ENCODE results near the gene NUP37. TPM values are rescaled to one million over a fixed set of nuclear protein-coding genes. Genes with fewer than 3 reads are reported as not detected.

Gene NUP37
- total RNA-seq, 6 experiments from 2014 or later = 5.6 to 9.9 (median 7.0) TPM

DNA sequence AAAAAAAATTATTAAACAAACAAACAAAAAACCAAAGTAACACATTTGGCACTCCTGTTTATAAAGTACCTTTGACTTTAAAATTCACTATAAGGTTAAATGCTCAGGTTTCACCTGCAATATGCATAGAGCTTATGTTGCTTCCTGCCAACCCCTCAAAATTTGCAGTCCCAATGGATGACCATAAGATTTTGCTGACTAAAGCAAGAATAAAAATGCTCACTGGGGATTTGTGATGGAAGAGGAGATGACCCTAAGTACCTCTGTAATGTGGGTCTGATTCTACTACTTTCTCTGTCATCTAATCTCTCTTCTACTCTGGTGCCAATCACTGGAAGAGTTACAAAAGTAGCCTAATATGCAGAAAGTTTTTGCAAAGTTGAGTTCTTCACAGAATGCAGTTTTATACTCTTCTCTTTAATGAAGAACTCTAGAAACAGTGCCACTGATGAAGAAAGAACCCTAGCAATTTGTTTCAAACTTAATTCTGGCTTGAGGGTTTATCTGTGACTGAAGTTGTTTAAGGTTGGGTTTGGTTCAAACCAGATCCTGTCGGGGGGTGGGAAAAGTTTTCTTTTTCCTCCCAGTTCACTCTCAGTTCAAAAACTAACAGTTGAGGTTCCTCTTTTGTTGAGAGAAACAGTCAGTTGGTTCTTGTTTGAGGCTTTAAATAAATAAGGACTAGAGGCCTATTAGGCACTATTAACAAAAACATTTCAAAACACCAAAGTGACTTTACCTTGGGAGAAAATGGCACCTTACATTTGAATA is 69.1 kb downstream of the NUP37 start:
- Histone ChIP-seq H3K27ac (no peak overlapping the region), H3K9me3 (no peaks in the 10 kb centered on the region), H3K27me3 (no peaks in the 10 kb centered on the region), H3K36me3 (peaks cover 0 to 26% (median 1%) of the 10 kb centered on the region in 4 donors), H3K4me1 (no peaks in the 10 kb centered on the region), H3K4me3 (no peak overlapping the region)
- WGBS (ENCODE audit: insufficient coverage, low coverage, low lambda C conversion rate, missing lambda C conversion rate) = 50% methylated on average over 1 of the region's 1 CpG
- TF ChIP-seq, protein P1, sequence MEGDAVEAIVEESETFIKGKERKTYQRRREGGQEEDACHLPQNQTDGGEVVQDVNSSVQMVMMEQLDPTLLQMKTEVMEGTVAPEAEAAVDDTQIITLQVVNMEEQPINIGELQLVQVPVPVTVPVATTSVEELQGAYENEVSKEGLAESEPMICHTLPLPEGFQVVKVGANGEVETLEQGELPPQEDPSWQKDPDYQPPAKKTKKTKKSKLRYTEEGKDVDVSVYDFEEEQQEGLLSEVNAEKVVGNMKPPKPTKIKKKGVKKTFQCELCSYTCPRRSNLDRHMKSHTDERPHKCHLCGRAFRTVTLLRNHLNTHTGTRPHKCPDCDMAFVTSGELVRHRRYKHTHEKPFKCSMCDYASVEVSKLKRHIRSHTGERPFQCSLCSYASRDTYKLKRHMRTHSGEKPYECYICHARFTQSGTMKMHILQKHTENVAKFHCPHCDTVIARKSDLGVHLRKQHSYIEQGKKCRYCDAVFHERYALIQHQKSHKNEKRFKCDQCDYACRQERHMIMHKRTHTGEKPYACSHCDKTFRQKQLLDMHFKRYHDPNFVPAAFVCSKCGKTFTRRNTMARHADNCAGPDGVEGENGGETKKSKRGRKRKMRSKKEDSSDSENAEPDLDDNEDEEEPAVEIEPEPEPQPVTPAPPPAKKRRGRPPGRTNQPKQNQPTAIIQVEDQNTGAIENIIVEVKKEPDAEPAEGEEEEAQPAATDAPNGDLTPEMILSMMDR (IDR thresholded peaks at IDR 0.05) = no peak
- TF ChIP-seq POLR2A (IDR thresholded peaks at IDR 0.05) = no peak
- ATAC-seq (no peak), DNase-seq (no peak)
- intact Hi-C loops (cut with DNase I) = no loop called here

DNA sequence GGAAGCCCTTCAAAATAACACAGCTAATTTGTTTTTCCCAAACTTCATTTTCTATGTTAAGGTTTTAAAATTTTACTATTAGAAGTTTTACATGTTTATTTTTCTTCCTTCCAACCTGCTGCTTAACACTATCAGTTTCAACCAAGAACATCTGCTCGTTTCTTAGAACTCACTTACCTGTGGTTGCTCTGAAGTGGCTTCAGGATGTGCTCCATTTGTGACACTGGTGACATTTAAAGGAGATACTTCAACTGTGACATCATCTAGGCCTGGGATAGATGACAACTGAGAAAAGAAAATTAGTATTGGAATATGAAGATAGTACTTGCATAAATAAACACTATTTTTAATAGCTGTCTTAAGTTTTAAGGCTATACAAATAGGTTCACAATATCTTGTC is 76.0 kb downstream of the NUP37 start:
- intact Hi-C loops (cut with DNase I) = no loop called here
- H3K27me3 ChIP-seq = no peaks in the 10 kb centered on the region
- H3K4me3 ChIP-seq = no peak overlapping the region
- ATAC-seq (no peak), DNase-seq (no peak)
- no peak overlapping the region for H3K27ac ChIP-seq
- peaks cover 0 to 51% (median 8%) of the 10 kb centered on the region in 4 donors for H3K36me3 ChIP-seq
- TF ChIP-seq, protein P1 (IDR thresholded peaks at IDR 0.05) = no peak
- TF ChIP-seq POLR2A (IDR thresholded peaks at IDR 0.05) = no peak
- WGBS (ENCODE audit: insufficient coverage, low coverage, low lambda C conversion rate, missing lambda C conversion rate) = 80% methylated on average over 1 of the region's 1 CpG
- no peaks in the 10 kb centered on the region for H3K4me1 ChIP-seq
- H3K9me3 ChIP-seq = no peaks in the 10 kb centered on the region

DNA sequence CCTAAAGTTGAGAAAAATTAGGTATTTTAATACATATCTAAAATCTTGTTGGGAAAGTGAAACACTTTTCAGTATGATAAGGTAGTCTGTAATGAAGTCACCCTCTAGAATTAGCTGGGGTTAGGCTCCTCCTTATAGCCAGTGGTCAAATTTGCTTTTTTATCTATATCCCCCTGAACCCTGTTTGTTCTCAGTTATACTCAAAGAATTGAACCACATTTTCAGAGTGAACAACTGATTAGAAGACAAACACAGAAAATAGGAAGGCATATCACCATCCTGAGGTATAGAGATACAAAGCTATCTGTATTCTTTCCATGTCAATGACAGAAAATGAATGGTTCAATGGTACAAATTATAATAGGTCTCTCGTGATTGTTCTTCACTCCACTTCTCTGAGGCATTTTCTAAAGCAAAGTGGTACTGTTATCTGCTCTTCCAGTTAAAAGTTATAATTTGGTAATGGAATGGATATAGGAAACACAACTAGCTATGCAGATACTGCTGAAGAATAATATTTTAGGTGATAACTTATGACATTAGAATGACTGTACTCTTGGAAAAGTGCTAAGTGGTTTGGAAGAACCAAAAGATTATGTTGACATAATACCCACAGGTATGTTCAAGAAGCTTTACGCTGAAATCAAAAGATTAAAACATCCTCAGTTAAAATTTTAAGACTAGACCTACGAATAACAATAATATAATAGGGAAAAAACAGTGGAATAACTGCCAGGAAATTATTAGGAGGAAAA is 85.7 kb downstream of the NUP37 start:
- TF ChIP-seq, protein P1 (IDR thresholded peaks at IDR 0.05) = no peak
- TF ChIP-seq POLR2A (IDR thresholded peaks at IDR 0.05) = no peak
- Histone ChIP-seq H3K36me3 (peaks cover 0 to 14% (median 1%) of the 10 kb centered on the region in 4 donors), H3K27me3 (no peaks in the 10 kb centered on the region), H3K9me3 (no peaks in the 10 kb centered on the region), H3K27ac (no peak overlapping the region), H3K4me3 (no peak overlapping the region), H3K4me1 (no peaks in the 10 kb centered on the region)
- no peak for ATAC-seq
- intact Hi-C loops (cut with DNase I) = no loop called here
- DNase-seq = no peak
- 63% methylated on average over 3 of the region's 3 CpGs for WGBS (ENCODE audit: insufficient coverage, low coverage, low lambda C conversion rate, missing lambda C conversion rate)

DNA sequence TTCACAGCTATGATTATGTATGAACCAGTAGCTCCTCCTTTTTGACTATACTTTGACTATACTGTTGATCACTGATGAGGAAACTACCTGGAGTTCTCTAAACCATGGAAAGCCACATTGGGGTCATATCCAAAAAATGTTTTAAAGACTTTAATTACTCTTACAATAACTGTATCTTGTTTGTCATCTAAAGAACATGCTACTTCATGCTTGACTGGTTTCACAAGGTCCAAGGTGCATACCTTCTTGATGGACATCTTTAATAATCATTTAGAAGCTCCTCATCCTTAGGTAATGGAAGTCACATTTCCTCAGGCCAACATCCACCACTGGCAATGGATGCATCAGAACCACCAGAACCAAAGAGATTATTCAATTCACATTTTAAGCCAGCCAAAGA is 88.1 kb downstream of the NUP37 start:
- H3K4me3 ChIP-seq = no peak overlapping the region
- H3K9me3 ChIP-seq = no peaks in the 10 kb centered on the region
- H3K36me3 ChIP-seq = peaks cover 0 to 9% (median 1%) of the 10 kb centered on the region in 4 donors
- H3K27me3 ChIP-seq = no peaks in the 10 kb centered on the region
- TF ChIP-seq, protein P1 (IDR thresholded peaks at IDR 0.05) = no peak
- no peak for TF ChIP-seq POLR2A (IDR thresholded peaks at IDR 0.05)
- ATAC-seq (no peak), DNase-seq (no peak)
- intact Hi-C loops (cut with DNase I) = no loop called here
- no peaks in the 10 kb centered on the region for H3K4me1 ChIP-seq
- H3K27ac ChIP-seq = no peak overlapping the region
